IPS-15b (cell line): ENCODE data around the gene PSORS1C2.
"Not testable (repeated sequence)": the region's sequence is repeated elsewhere in the genome, so short reads cannot be mapped to it uniquely, and the experiment has no call there.

Experiments used
- H3K27me3 ChIP-seq: one replicate; pipeline ENCODE4 v1.6.1; 2013; ENCODE audit warnings: low read length; ENCODE audit not compliant: control insufficient read depth, insufficient read depth
- H3K36me3 ChIP-seq: one replicate; pipeline ENCODE4 v1.6.1; 2013; ENCODE audit warnings: low read length; ENCODE audit not compliant: control insufficient read depth, insufficient read depth
- H3K4me1 ChIP-seq: one replicate; pipeline ENCODE4 v1.6.1; 2013; ENCODE audit warnings: mild to moderate bottlenecking, low read length; ENCODE audit not compliant: control insufficient read depth, insufficient read depth
- H3K4me3 ChIP-seq: one replicate; pipeline ENCODE4 v1.5.1; 2013; ENCODE audit warnings: low read depth, low read length
- H3K9ac ChIP-seq: one replicate; pipeline ENCODE4 v1.6.1; 2013; ENCODE audit warnings: low read depth, mild to moderate bottlenecking, low read length
- H3K9me3 ChIP-seq: one replicate; pipeline ENCODE4 v1.6.1; 2013; ENCODE audit warnings: mild to moderate bottlenecking, low read length; ENCODE audit not compliant: control insufficient read depth, insufficient read depth

PSORS1C2 gene

GRCh38 chr6:31173406-31173805 lies 34.5 kb upstream of the PSORS1C2 start:
- Histone ChIP-seq H3K36me3 (peaks cover 12% of the 10 kb centered on the region), H3K9ac (peak overlapping the region; percentile 57), H3K9me3 (no peaks in the 10 kb centered on the region), H3K4me1 (peaks cover 21% of the 10 kb centered on the region), H3K27me3 (no peaks in the 10 kb centered on the region), H3K4me3 (peak overlapping the region; percentile 62)

GRCh38 chr6:31172973-31173384 lies 34.1 kb upstream of the PSORS1C2 start:
- H3K4me1 ChIP-seq: peaks cover 21% of the 10 kb centered on the region
- peak overlapping the region; percentile 62 for H3K4me3 ChIP-seq
- H3K9ac ChIP-seq: peak overlapping the region; percentile 82
- H3K27me3 ChIP-seq: no peaks in the 10 kb centered on the region
- H3K9me3 ChIP-seq: no peaks in the 10 kb centered on the region
- peaks cover 12% of the 10 kb centered on the region for H3K36me3 ChIP-seq

- Histone ChIP-seq H3K9me3 (no peaks in the 10 kb centered on the region), H3K36me3 (peaks cover 12% of the 10 kb centered on the region), H3K4me3 (peak overlapping the region; percentile 62), H3K9ac (peak overlapping the region; percentile 82), H3K4me1 (peaks cover 21% of the 10 kb centered on the region), H3K27me3 (no peaks in the 10 kb centered on the region)
These were observed 33.4 kb upstream of the PSORS1C2 start for GRCh38 chr6:31171931-31172905.

GRCh38 chr6:31170987-31171671 lies 32.3 kb upstream of the PSORS1C2 start:
- peaks cover 21% of the 10 kb centered on the region for H3K4me1 ChIP-seq
- peaks cover 12% of the 10 kb centered on the region for H3K36me3 ChIP-seq
- no peaks in the 10 kb centered on the region for H3K9me3 ChIP-seq
- no peak overlapping the region for H3K9ac ChIP-seq
- H3K27me3 ChIP-seq: no peaks in the 10 kb centered on the region
- peak overlapping the region; percentile 95 for H3K4me3 ChIP-seq

GRCh38 chr6:31170600-31170881 lies 31.7 kb upstream of the PSORS1C2 start, which contains the start of gene POU5F1:
Gene POU5F1, minus strand, starts transcription at chr6:31170682. Its CDS starts 62 bp downstream, at chr6:31170620.
- no peaks in the 10 kb centered on the region for H3K27me3 ChIP-seq
- peak within 1 kb of the TSS; percentile 95 for H3K4me3 ChIP-seq
- peak within 1 kb of the TSS; percentile 96 for H3K9ac ChIP-seq
- no peaks in the 10 kb centered on the region for H3K9me3 ChIP-seq
- H3K4me1 ChIP-seq: peaks cover 24% of the 10 kb centered on the region
- peaks cover 14% of the 10 kb centered on the region for H3K36me3 ChIP-seq

- Histone ChIP-seq H3K4me3 (peak overlapping the region; percentile 95), H3K36me3 (peaks cover 19% of the 10 kb centered on the region), H3K4me1 (peaks cover 24% of the 10 kb centered on the region), H3K9ac (peak overlapping the region; percentile 96)
- not testable (repeated sequence) for H3K9me3 ChIP-seq, H3K27me3 ChIP-seq
These were observed 31.2 kb upstream of the PSORS1C2 start for GRCh38 chr6:31169858-31170599.

GRCh38 chr6:31169123-31169857 lies 30.4 kb upstream of the PSORS1C2 start:
- Histone ChIP-seq H3K4me1 (peaks cover 22% of the 10 kb centered on the region), H3K36me3 (peaks cover 24% of the 10 kb centered on the region), H3K9me3 (no peaks in the 10 kb centered on the region), H3K4me3 (peak overlapping the region; percentile 95), H3K27me3 (no peaks in the 10 kb centered on the region), H3K9ac (peak overlapping the region; percentile 96)

- no peaks in the 10 kb centered on the region for H3K27me3 ChIP-seq
- peak overlapping the region; percentile 96 for H3K9ac ChIP-seq
- H3K9me3 ChIP-seq: no peaks in the 10 kb centered on the region
- peak overlapping the region; percentile 95 for H3K4me3 ChIP-seq
- peaks cover 27% of the 10 kb centered on the region for H3K36me3 ChIP-seq
- peaks cover 15% of the 10 kb centered on the region for H3K4me1 ChIP-seq
These were observed 29.7 kb upstream of the PSORS1C2 start for GRCh38 chr6:31168606-31169005.

GRCh38 chr6:31165986-31166385 lies 27.1 kb upstream of the PSORS1C2 start:
- Histone ChIP-seq H3K36me3 (peaks cover 46% of the 10 kb centered on the region), H3K27me3 (no peaks in the 10 kb centered on the region), H3K9ac (no peak overlapping the region), H3K9me3 (no peaks in the 10 kb centered on the region), H3K4me1 (peaks cover 7% of the 10 kb centered on the region), H3K4me3 (no peak overlapping the region)

- peaks cover 44% of the 10 kb centered on the region for H3K36me3 ChIP-seq
- H3K9ac ChIP-seq, H3K4me3 ChIP-seq, H3K9me3 ChIP-seq, H3K4me1 ChIP-seq, H3K27me3 ChIP-seq: not testable (repeated sequence)
These were observed 26.4 kb upstream of the PSORS1C2 start for GRCh38 chr6:31165064-31165832.
